Measurements from ENCODE around the gene SLC7A5. TPM values are rescaled to one million over a fixed set of nuclear protein-coding genes. Genes with fewer than 3 reads are reported as not detected.
"Not testable (repeated sequence)": the region's sequence is repeated elsewhere in the genome, so short reads cannot be mapped to it uniquely, and the experiment has no call there.

The SLC7A5 gene
- total and polyA plus RNA-seq, 2 of the 13 experiments (the other 11 are each of a cell fraction or from before 2014, with no cell fraction given), result 79.6 to 155 TPM

GRCh38 chr16:87869061-87869878 lies at the start of gene SLC7A5 (continued):
- 0 out of 2 replicates have a peak, but pooled peaks have one; percentile 12 for TF ChIP-seq TFAP4 (IDR thresholded peaks at IDR 0.05; ENCODE audit: borderline replicate concordance, low read depth)
- TF ChIP-seq ZNF709 (CRISPR knock-in tag; IDR thresholded peaks at IDR 0.05), result peak; percentile 85
- peak; percentile 34; the same call in 1 of the 2 replicates for TF ChIP-seq ZNF790 (CRISPR knock-in tag; IDR thresholded peaks at IDR 0.05; ENCODE audit: borderline replicate concordance)
- TF ChIP-seq HMGXB4 (CRISPR knock-in tag; IDR thresholded peaks at IDR 0.05; ENCODE audit: borderline replicate concordance in 1 of 2, low read depth in 1 of 2), result peak in 1 of 2 experiments; percentile 60; a peak in 2 of 4 replicates
- peak; percentile 46; the same call in 1 of the 2 replicates for TF ChIP-seq ZFAT (CRISPR knock-in tag; conservative IDR thresholded peaks at IDR 0.05)
- 0 out of 2 replicates have a peak, but pooled peaks have one; percentile 80 for TF ChIP-seq EEA1 (CRISPR knock-in tag; IDR thresholded peaks at IDR 0.05; ENCODE audit: borderline replicate concordance)
- peak; percentile 72; the same call in 1 of the 2 replicates for TF ChIP-seq ZNF570 (CRISPR knock-in tag; IDR thresholded peaks at IDR 0.05; ENCODE audit: borderline replicate concordance)
- TF ChIP-seq ARID4A (CRISPR knock-in tag; IDR thresholded peaks at IDR 0.05; ENCODE audit: borderline replicate concordance), result peak; percentile 75
- peak; percentile 90; the same call in 1 of the 2 replicates for TF ChIP-seq ZNF562 (CRISPR knock-in tag; IDR thresholded peaks at IDR 0.05; ENCODE audit: borderline replicate concordance)
- peak; percentile 94; the same call in 1 of the 2 replicates for TF ChIP-seq ZSCAN21 (CRISPR knock-in tag; IDR thresholded peaks at IDR 0.05; ENCODE audit: borderline replicate concordance)
- TF ChIP-seq ZNF674 (CRISPR knock-in tag; IDR thresholded peaks at IDR 0.05; ENCODE audit: low read depth), result peak; percentile 95
- TF ChIP-seq ATF7 (IDR thresholded peaks at IDR 0.05), result not testable (repeated sequence)
- TF ChIP-seq ATF7 (CRISPR knock-in tag; IDR thresholded peaks at IDR 0.05), result peak; percentile 54; the same call in 1 of the 2 replicates
- TF ChIP-seq TFE3 (CRISPR knock-in tag; IDR thresholded peaks at IDR 0.05), result peak; percentile 85
- TF ChIP-seq MED8 (CRISPR knock-in tag; IDR thresholded peaks at IDR 0.05; ENCODE audit: insufficient replicate concordance), result peak; percentile 79
- peak; percentile 94 for TF ChIP-seq ZNF253 (CRISPR knock-in tag; IDR thresholded peaks at IDR 0.05; ENCODE audit: borderline replicate concordance)
- TF ChIP-seq DRAP1 (CRISPR knock-in tag; IDR thresholded peaks at IDR 0.05), result peak; percentile 61; the same call in 1 of the 2 replicates
- TF ChIP-seq ZNF235 (CRISPR knock-in tag; IDR thresholded peaks at IDR 0.05; ENCODE audit: borderline replicate concordance), result peak; percentile 87; the same call in 1 of the 2 replicates
